ENCODE data around the gene DSCAM. TPM values are rescaled to one million over a fixed set of nuclear protein-coding genes. Genes with fewer than 3 reads are reported as not detected.

The DSCAM gene
- total and polyA plus RNA-seq, 10 of the 15 experiments (the other 5 are each of a cell fraction or from before 2014, with no cell fraction given), result not detected

DNA sequence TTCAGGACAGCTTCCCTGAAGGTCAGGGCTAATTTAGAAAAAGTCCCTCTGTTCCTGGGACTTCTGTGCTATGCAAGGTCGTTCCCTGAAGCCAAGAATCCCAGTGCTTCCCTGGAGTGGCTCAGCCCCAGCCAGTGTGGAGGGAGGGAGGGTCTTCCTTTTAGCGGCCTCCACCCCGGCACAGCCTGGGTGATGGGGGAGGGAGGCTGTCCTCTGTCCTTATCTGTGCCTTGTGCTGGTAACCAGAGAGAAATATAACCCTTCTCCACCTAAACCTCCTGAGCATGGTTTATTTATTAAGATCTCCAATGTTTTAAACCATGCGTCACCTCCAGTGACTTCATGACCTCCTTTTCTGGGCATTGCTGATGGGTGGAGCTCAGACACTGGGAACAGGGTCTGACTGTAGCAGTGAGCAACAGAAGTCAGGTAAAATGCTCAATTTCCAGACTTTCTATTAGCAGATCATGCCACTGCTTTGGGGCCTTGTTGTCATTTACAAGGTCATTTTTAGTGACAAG, 157.1 kb downstream of the DSCAM start:
- ATAC-seq (no peak), FAIRE-seq (no peak), DNase-seq (ENCODE audit: low read depth, low spot score) (no peak)
- BruUV-seq (replicated peaks), result no TSS peak
- no peaks in the 10 kb centered on the region for H3K36me3 ChIP-seq (ENCODE audit: control insufficient read depth in 2 of 2, insufficient read depth in 2 of 2, low read length in 1 of 2)
- POLR2A ChIA-PET, result no interaction called here
- H3K9me3 ChIP-seq (replicated peaks; ENCODE audit: control insufficient read depth, insufficient read depth, low read length), result no peaks in the 10 kb centered on the region; the same call in 2 of the 3 replicates
- CTCF ChIA-PET, result no interaction called here
- in situ Hi-C loops (cut with MboI) (no loop called here), intact Hi-C loops (cut with micrococcal nuclease; ENCODE audit: unreplicated experiment) (no loop called here)
- SMC1A ChIA-PET (ENCODE audit: uncharacterized antibody, unreplicated experiment), result no interaction called here
- no peaks in the 10 kb centered on the region for H3K79me2 ChIP-seq (ENCODE audit: control insufficient read depth, insufficient read depth, low read length)
- H2AFZ ChIP-seq (ENCODE audit: control insufficient read depth, low read depth, low read length), result no peak overlapping the region
- H3K4me2 ChIP-seq (ENCODE audit: control insufficient read depth, insufficient read depth), result no peak overlapping the region
- H3K9ac ChIP-seq (ENCODE audit: control insufficient read depth, insufficient read depth, low read length), result no peak overlapping the region
- H3K27ac ChIP-seq (ENCODE audit: control insufficient read depth, insufficient read depth), result no peak overlapping the region
- H3K4me1 ChIP-seq (ENCODE audit: control insufficient read depth, insufficient read depth, low read length), result no peaks in the 10 kb centered on the region
- 37% methylated on average over 4 of the region's 4 CpGs for WGBS (ENCODE audit: insufficient coverage, insufficient replicate concordance, low lambda C conversion rate, missing lambda C conversion rate)
- RAD21 ChIA-PET (ENCODE audit: unreplicated experiment), result no interaction called here
- H4K20me1 ChIP-seq (ENCODE audit: control insufficient read depth, insufficient read depth), result no peaks in the 10 kb centered on the region
- no peak overlapping the region for H3K4me3 ChIP-seq
- H3K27me3 ChIP-seq (replicated peaks in 1 of 2; ENCODE audit: control insufficient read depth in 2 of 2, insufficient read depth in 2 of 2, low read length in 1 of 2), result no peaks in the 10 kb centered on the region
- TF ChIP-seq, protein P1, sequence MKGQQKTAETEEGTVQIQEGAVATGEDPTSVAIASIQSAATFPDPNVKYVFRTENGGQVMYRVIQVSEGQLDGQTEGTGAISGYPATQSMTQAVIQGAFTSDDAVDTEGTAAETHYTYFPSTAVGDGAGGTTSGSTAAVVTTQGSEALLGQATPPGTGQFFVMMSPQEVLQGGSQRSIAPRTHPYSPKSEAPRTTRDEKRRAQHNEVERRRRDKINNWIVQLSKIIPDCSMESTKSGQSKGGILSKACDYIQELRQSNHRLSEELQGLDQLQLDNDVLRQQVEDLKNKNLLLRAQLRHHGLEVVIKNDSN (IDR thresholded peaks at IDR 0.05; ENCODE audit: borderline replicate concordance, extremely low read length, insufficient read depth, low read depth, low read length), result no peak
- TF ChIP-seq HSF1 (IDR thresholded peaks at IDR 0.05; ENCODE audit: low read depth, low read length) (no peak), CEBPZ (IDR thresholded peaks at IDR 0.05; ENCODE audit: low read depth, low read length) (no peak), USF2 (IDR thresholded peaks at IDR 0.05; ENCODE audit: borderline replicate concordance, low read depth, low read length) (no peak), GATAD2B (conservative IDR thresholded peaks at IDR 0.05; ENCODE audit: low read depth) (no peak), DPF2 (IDR thresholded peaks at IDR 0.05) (no peak), MEF2A (IDR thresholded peaks at IDR 0.05; ENCODE audit: insufficient read depth, low read depth, low read length) (no peak), ZBTB4 (CRISPR knock-in tag; IDR thresholded peaks at IDR 0.05) (no peak), ZNF24 (IDR thresholded peaks at IDR 0.05) (no peak), RFX5 (IDR thresholded peaks at IDR 0.05; ENCODE audit: low read depth, low read length) (no peak), NFYA (IDR thresholded peaks at IDR 0.05; ENCODE audit: borderline replicate concordance, low read depth, low read length) (no peak)
- TF ChIP-seq, protein P2, sequence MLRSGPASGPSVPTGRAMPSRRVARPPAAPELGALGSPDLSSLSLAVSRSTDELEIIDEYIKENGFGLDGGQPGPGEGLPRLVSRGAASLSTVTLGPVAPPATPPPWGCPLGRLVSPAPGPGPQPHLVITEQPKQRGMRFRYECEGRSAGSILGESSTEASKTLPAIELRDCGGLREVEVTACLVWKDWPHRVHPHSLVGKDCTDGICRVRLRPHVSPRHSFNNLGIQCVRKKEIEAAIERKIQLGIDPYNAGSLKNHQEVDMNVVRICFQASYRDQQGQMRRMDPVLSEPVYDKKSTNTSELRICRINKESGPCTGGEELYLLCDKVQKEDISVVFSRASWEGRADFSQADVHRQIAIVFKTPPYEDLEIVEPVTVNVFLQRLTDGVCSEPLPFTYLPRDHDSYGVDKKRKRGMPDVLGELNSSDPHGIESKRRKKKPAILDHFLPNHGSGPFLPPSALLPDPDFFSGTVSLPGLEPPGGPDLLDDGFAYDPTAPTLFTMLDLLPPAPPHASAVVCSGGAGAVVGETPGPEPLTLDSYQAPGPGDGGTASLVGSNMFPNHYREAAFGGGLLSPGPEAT (IDR thresholded peaks at IDR 0.05; ENCODE audit: low read depth), result no peak

All from GM12878 (cell line).